DMS114 treated with DMSO at 0.1 percent for 48 hours (cell line): ENCODE measurements around the gene CYP4F12.

Experiments used
- DNase-seq: peaks from one replicate; lab custom pipeline; 2025; ENCODE audit not compliant: unreplicated experiment; lab: John Stamatoyannopoulos, UW

CYP4F12 gene, protein sequence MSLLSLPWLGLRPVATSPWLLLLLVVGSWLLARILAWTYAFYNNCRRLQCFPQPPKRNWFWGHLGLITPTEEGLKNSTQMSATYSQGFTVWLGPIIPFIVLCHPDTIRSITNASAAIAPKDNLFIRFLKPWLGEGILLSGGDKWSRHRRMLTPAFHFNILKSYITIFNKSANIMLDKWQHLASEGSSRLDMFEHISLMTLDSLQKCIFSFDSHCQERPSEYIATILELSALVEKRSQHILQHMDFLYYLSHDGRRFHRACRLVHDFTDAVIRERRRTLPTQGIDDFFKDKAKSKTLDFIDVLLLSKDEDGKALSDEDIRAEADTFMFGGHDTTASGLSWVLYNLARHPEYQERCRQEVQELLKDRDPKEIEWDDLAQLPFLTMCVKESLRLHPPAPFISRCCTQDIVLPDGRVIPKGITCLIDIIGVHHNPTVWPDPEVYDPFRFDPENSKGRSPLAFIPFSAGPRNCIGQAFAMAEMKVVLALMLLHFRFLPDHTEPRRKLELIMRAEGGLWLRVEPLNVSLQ

DNA sequence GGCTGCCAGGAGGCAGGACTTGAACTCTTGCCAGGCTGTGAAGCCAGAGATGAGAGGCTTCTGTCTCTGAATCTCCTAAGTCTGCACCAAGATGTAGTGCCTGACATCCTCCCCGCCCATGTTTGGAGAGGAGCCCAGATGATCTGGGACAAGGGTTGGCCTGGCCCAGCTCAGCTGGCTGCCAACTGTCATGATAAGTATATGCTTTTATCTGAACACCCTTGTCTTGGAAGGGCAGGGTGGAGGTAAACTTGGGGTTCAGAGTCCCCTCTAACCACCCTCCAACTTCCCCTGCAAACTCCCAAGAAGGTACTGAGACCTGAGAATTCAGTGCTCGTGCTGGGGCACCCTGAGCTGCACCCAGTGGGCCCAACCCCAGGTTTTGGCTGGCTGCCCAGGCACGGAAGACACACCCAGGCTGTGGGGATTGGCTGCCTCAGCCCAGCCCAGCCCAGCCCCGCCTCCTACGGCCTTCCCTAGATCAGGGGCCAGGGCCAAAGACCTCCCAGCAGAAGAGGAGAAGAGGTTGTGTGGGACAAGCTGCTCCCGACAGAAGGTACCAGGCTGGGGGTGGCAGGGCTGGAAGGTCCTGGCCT lies at the start of gene CYP4F12:
Gene CYP4F12 (plus strand): TSS at position 508 of the 596 bp plus-strand sequence. CDS start 443 bp downstream, outside the sequence.
- DNase-seq, result no peak

DNA sequence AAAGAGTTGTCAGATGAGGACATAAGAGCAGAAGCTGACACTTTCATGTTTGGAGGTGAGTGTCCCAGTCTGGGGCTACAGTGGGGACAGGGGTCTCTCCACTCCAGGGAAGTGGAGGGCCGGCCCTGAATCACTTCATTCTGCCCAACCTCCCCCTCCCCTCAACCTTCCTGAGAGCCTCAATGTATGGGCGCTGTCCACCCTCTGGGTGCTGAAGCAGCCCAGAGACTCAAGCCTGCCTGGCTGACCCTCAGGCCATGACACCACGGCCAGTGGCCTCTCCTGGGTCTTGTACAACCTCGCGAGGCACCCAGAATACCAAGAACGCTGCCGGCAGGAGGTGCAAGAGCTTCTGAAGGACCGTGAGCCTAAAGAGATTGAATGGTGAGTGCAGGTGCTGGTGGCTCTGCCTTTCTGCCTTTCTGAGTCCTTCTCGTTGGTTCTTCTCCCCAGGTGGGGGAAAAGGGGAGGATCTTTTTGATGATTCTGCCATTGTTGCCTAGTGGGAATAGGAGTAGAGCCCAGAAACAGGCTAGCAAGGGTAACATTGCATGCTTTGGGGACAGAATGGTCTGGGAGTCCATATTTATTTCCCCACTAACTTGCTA lies 49.1 kb upstream of the CYP4F12 start:
- DNase-seq, result no peak

DNA sequence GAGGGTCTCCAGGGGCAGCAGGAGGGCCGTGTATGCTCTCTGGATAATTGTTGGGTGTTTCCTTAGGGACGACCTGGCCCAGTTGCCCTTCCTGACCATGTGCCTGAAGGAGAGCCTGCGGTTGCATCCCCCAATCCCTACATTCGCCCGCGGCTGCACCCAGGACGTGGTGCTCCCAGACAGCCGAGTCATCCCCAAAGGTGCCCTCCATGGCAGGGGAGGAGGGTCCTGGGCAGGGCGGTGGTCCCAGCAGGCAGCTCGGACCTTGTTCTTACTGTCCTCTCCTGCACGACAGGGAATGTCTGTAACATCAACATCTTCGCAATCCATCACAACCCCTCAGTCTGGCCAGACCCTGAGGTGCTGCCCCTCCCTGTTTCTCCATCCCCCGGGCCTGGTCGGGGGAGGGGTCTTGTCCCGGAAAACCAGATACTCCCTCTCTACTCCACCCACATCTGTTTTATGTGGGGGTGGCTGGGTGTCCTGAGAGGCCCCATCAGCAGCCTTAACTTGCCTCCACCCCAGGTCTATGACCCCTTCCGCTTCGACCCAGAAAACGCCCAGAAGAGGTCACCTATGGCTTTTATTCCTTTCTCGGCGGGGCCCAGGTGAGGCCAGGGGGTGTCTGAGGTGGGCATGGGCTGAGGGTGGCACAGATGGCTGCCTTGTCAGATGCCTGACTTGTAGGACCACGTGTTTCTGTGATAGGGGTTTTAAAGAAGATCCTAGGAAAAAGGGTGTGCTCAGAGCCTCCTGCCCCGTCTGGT lies 44.5 kb upstream of the CYP4F12 start:
- no peak for DNase-seq

DNA sequence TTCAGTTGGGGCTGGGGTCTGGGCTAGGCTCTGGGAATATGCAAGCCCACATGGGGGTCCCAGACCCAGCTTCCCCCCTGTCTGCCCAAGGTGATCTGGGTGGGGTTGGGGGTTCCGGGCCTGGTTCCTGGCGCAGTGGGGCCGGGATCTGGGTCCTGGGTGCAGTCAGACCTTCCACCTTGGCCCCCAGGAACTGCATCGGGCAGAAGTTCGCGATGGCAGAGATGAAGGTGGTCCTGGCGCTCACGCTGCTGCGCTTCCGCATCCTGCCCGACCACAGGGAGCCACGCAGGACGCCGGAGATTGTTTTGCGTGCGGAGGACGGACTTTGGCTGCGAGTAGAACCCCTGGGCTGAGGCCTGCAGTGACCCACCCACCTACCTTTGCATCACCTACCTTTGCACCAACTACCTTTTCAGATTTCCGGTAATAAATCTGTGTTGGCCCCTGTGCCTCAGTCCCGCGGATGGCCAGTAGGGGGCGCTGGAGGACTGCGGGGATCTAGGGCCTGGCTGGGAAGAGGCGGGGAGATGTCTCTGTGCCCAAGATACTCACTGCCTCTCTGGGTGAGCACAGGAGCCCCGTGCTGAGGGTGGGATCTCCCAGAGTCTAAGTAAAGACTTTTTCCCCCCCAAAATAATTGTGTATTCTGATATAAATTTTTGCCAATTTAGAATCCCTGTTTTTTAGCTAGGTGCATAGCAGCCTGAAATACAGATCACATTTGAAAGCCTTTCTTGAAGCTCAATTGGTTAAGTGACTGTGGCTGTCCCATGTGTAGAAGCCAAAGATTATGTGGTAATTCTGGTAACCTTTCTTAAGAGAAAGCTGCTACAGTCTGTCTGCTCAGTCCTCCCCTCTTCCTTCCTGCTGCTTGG lies 43.6 kb upstream of the CYP4F12 start:
- DNase-seq, result peak; percentile 30

DNA sequence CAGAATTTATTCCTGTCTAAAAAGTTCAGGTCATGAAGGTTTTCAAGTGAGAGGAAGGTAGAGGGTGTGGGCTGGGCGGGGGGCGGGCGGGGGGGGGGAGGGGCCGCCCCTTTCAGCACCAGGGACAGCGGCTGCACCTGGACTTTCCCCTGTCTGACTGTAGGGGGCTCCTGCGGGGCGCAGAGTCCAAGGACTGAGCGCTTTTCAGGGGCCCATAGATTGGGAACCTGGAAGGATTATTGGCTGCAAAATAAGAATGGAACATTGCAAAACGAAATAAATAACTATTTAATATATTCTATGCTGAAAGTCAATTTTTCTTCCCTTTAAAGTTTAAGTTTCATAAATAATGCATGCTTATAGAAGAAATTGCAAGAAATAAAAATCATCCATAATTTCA lies 41.1 kb upstream of the CYP4F12 start:
- no peak for DNase-seq

DNA sequence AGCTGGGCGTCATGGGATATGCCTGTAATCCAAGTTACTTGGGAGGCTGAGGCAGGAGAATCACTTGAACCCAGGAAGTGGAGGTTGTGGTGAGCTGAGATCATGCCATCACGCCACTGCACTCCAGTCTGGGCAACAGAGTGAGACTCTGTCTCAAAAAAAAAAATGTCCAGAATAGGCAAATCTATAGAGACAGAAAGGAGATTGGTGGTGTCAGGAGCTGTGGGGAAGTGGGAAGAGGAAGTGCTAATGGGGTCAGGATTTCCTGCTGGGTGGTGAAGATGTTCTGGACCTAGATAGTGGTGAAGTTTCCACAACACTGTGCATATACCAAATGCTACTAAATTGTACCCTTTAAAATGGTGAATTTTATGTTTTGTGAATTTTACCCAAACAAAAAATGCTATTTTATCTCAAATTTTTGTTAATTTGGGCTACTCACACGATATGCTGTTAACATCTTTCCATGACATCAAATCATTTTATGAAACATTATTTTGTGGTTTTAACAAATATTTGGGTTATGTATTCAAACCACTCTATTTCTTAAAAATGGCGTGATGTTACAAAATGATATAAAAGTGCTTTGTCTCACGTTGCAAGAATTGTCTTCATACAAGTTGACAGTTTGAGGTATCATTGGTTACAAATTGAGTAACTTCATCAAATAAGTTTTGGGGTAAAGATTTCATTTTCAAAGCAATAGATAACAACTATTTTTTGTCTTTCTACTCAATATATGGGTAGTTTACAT lies 39.6 kb upstream of the CYP4F12 start:
- DNase-seq, result no peak

DNA sequence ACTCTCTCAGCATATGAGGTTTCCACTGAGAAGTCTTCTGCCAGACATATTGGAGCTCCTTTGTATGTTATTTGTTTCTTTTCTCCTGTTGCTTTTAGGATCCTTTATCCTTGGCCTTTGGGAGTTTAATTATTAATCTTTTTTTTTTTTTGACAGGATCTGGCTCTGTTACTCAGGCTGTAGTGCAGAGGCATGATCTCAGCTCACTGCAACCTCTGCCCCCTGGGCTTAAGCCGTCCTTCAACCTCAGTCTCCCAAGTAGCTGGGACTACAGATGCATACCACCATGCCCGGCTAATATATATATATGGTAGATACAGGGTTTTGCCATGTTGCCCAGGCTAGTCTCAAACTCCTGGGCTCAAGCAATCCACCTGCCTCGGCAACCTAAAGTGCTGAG lies 38.8 kb upstream of the CYP4F12 start:
- no peak for DNase-seq

DNA sequence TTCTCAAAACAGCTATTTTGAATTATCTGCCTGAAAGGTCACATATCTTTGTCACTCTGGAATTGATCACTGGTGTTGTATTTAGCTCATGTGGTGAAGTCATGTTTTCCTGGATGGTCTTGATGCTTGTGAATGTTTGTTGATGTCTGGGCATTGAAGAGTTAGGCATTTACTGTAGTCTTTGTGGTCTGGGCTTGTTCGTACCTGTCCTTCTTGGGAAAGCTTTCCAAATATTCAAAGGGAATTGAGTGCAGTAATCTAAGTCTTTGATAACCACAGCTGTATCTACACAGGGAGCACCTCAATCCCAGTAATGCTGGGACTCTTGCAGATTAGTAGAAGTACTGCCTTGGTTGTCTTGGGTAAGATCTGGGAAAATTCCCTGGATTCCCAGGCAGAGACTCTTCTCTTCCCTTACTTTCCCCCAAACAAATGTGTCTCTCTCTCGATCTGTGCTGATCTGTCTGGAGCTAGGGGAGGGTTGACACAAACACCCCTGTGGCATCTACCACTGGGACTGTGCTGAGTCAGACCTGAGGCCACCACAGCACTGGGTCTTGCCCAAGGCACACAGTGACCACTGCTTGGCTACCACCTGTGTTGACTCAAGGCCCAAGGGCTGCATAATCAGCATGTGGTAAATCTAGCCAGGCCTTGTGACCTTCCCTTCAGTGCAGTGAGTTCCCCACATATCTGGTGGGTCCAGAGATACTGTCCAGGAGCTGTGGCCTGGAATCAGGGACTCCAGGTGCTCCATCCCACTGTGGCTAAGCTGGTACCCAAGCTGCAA lies 37.7 kb upstream of the CYP4F12 start:
- no peak for DNase-seq

DNA sequence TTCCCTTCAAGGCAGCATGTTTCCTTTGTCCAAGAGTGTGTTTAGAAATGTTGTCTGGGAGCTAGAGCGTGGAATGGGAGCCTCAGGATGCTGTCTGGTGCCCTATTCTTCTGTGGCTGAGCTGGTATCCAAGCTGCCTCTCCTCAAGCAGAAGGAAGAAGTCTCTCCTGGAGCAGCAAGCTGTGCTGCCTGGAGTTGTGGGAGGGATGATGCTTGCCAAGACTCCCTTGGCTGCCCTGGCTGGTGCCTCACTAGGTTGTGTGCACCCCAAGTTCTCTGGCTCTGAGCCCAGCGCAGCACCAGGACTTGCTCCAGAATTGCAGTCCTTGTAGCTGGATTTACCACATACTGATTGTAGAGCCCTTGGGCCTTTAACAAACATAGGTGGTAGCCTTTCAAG lies 36.9 kb upstream of the CYP4F12 start:
- no peak for DNase-seq

DNA sequence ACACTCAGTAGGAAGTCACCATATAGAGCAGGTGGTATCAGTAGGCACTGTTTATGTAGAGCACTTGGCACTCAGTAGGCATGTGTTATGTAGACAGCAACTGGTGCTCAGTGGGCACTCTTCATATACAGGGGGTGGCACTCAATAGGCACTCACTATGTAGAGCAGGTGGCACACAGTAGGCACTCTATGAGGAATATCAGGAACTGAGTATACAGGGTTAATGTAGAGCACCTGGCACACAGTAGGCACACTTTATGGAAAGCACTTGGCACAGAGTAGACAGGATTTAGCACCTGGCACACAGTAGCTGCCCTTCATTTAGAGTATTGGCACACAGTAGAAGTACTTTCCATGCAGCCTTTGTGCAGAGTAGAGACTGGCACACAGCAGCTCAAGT lies 33.3 kb upstream of the CYP4F12 start:
- no peak for DNase-seq

DNA sequence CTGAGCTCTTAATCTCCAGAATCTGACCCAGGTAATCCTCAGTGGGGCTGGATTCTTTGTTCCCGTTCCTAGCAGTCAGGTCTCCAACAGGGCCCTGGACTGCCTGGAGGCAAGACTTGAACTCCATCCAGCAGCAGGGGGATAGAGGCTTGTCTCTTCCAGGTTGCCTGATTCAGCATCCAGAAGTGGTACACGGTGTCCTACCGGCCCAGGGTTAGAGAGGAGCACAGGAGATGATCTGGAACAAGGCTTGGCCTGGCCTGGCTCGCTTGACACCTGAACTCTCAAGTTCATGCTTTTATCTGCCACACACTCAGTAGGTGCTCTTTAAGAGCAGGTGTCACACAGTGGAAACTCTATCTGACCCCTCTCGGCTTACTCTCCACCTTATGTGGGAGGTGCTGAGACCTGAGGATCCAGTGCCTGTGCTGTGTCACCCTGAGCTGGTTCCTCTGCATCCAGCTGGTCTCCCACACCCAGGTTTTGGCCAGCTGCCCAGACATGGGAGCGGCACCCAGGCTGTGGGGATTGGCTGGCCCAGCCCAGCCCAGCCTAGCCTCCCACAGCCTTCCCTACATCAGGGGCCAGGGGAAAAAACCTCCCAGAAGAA lies 32.5 kb upstream of the CYP4F12 start, which contains the start of gene CYP4F3:
Gene CYP4F3 (plus strand): TSS at position 604 of the 610 bp plus-strand sequence. CDS start 519 bp downstream, outside the sequence.
- DNase-seq, result no peak

DNA sequence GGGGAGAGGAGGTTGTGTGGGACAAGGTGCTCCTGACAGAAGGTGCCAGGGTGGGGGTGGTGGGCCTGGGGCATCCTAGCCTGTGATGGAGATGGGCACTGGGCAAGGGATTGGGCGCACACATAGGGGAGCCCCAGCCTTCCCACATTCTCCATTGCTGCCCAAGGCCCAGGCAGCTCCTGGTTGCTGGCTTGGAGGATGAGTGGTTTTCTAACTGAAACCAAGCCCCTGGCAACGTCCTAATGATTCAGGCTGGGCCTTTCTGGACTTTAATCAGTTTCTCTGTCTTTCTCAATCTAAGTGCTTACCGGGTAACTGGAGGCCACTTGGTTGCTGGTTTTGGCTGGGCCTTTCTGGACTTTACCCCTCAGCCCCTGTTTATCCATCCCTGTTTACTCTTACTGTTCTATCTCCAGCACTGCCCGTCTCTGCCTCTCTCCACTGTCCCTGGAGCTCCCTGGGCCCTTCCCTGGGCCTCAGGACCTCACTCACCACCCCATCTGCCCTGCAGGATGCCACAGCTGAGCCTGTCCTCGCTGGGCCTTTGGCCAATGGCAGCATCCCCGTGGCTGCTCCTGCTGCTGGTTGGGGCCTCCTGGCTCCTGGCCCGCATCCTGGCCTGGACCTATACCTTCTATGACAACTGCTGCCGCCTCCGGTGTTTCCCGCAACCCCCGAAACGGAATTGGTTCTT lies 31.8 kb upstream of the CYP4F12 start:
- no peak for DNase-seq

DNA sequence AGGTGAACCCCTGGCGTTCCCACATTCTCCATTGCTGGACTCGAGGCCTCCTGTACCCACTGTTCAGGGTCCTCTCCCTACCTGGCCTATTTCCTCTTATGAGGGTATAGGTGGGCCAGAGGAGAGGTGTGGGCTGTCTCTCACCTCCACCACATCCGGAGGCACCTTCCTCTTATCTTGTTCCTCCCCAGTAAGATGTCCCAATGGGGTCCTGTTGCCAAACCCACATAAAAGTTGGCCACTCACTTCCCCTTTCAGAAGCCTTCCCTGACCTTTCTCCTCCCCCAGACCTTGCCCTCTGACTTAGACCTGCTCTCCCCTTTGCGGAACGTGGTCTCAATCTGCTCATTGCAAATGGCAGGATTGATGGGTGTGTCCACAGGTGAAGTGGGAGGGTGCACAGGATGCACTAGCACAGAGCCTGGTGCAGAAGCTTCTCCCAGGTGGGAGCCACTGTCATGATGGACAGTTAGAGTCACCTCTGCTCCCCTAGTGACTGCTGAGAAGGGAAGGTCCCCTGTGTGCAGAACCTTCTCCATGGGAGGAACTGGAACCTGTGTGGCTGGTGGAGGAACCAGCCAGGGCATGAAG lies 30.9 kb upstream of the CYP4F12 start:
- DNase-seq, result no peak

DNA sequence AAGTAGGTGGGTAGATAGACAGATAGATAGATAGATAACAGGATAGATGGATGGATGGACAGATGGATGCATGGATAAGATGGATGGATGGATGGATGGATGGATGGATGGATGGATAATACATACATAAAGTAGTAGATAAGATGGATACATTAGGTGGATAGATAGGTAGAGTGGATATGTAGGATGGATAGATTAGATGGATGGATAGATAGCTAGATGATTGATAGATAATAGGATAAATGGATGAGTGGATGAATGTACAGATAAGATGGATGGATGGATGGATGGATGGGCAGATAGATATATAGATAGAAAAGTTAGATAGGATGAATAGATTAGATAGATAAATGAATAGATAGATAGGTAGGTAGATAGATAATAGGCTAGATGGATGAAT lies 30.1 kb upstream of the CYP4F12 start:
- no peak for DNase-seq

DNA sequence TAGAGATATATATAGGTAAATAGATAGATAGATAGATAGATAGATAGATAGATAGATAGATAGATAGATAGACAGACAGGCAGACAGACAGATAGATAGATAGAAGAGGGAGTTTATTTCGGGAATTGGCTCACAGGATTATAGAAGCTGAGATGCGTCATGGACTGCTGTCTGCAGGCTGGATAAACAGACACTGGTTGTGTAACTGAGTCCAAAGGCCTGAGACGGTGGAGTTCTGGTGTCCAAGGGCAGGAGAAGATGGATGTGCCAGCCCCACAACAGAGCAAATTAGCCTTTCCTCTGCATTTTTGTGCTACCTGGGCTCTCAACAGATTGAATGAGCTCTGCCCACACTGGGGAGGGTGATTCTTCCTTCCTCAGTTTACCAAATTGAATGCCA lies 29.5 kb upstream of the CYP4F12 start:
- DNase-seq, result no peak

DNA sequence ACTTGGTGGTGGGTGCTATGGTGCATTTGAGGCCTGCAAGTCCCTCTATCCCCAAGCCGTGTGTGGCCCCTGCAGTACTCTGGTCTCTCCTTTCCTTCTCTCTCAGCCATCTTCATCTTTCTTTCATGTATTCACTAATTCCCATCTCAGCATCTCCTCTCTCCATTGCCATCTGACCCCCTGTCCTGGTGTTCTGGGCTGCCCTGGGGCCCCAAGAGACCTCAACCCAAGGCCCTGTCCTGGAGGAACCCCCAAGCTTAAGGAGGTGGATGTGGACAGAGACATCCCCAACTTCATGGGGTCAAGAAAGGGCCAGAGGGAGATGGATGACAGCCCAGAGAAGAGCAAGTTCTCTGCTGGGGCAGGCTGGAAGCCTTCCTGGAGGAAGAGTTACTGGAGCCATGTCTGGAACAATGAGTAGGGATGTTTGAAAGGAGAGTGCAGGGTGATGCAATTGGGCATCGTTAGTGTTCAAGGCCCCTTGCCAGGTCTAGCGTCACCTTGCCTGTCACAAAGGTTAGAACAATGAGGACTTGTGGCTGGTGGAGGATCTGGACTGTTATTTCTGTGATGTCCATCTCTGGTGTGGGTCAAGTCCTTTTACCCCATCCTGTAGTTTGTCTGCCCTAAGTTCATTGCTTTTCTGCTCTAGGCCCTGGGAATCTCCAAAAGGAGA lies 28.7 kb upstream of the CYP4F12 start:
- DNase-seq, result no peak

DNA sequence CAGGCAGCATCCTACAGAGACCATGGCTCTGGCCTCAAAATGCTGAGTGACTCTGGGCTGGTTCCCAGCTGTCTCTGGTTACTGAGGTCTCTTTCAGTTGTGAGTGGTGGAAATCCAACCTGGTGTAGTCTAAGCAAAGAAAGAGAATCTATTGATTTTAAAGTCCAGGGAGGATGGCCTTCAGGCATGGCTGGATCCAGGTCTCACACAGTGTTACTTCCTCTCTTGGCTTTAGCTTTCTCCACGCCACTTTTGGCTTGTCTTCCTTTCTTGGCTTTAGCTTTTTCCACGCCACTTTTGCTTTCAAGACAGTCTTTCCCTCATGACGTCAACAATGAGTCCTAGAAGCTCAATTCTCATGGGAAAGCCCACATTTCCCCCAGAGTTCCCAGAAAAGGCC lies 28.1 kb upstream of the CYP4F12 start:
- no peak for DNase-seq
